Effector memory CD8-positive, alpha-beta T cell (primary cell): ENCODE data around the gene KPNB1.

Source experiments
- ATAC-seq: fragments of 150-1000 bp; cut with Tn5 transposase; replicated peaks from 2 replicates; pipeline ENCODE4 v1.10.0; 2021; ENCODE audit warnings: mild to moderate bottlenecking, moderate library complexity
- DNase-seq, 3 experiments: peaks; one replicate each; pipeline ENCODE4 v3.0.0; 2021
- H3K27ac Mint-ChIP-seq, 2 donors: one replicate each; pipeline ENCODE4 v1.8.0; 2022; ENCODE audit warnings: mild to moderate bottlenecking in 2 of 2, mixed read lengths in 2 of 2, moderate library complexity in 2 of 2
- H3K27me3 Mint-ChIP-seq, 2 donors: one replicate each; pipeline ENCODE4 v1.8.0; 2022; ENCODE audit warnings: mixed read lengths in 2 of 2
- H3K36me3 Mint-ChIP-seq: one replicate; pipeline ENCODE4 v1.8.0; 2022; ENCODE audit warnings: mild to moderate bottlenecking, moderate library complexity, mixed read lengths; ENCODE audit not compliant: insufficient read depth
- H3K4me1 Mint-ChIP-seq, 2 donors: one replicate each; pipeline ENCODE4 v1.8.0; 2022; ENCODE audit warnings: low read depth in 2 of 2, mixed read lengths in 2 of 2
- H3K4me3 Mint-ChIP-seq, 2 donors: one replicate each; pipeline ENCODE4 v1.8.0; 2022; ENCODE audit warnings: mild to moderate bottlenecking in 2 of 2, mixed read lengths in 2 of 2, moderate library complexity in 2 of 2
- H3K9me3 Mint-ChIP-seq, 2 donors: one replicate each; pipeline ENCODE4 v1.8.0; 2022; ENCODE audit warnings: mixed read lengths in 2 of 2

KPNB1 gene

GRCh38 chr17:47720196-47720595 lies 70.5 kb downstream of the KPNB1 start:
- Mint-ChIP-seq H3K36me3 (peaks cover 6% of the 10 kb centered on the region), H3K9me3 (no peaks in the 10 kb centered on the region), H3K27ac (peak overlapping the region; percentile 78 to 79), H3K4me1 (peaks cover 70 to 73% of the 10 kb centered on the region in 2 donors), H3K27me3 (no peaks in the 10 kb centered on the region), H3K4me3 (peak overlapping the region; percentile 67 to 78)
- no peak for DNase-seq
- ATAC-seq = no peak

GRCh38 chr17:47720754-47721533 lies 71.2 kb downstream of the KPNB1 start:
- H3K4me3 Mint-ChIP-seq = peak overlapping the region; percentile 67 to 78

GRCh38 chr17:47721725-47722124 lies 72.0 kb downstream of the KPNB1 start:
- Mint-ChIP-seq H3K27me3 (no peaks in the 10 kb centered on the region), H3K27ac (peak overlapping the region; percentile 78 to 79), H3K9me3 (no peaks in the 10 kb centered on the region), H3K36me3 (peaks cover 5% of the 10 kb centered on the region), H3K4me1 (peaks cover 68 to 70% of the 10 kb centered on the region in 2 donors), H3K4me3 (peak overlapping the region; percentile 67 to 78)
- ATAC-seq (no peak), DNase-seq (no peak)

More at GRCh38 chr17:47720754-47721533, 71.2 kb downstream of the KPNB1 start:
- Mint-ChIP-seq H3K4me1 (peaks cover 68% of the 10 kb centered on the region in 2 donors), H3K27me3 (no peaks in the 10 kb centered on the region), H3K27ac (peak overlapping the region; percentile 78 to 79), H3K9me3 (no peaks in the 10 kb centered on the region), H3K36me3 (peaks cover 5% of the 10 kb centered on the region)
- DNase-seq (peak; percentile 57 to 68 (median 57)), ATAC-seq (peak; percentile 72)

GRCh38 chr17:47724705-47725104 lies 75.0 kb downstream of the KPNB1 start:
- Mint-ChIP-seq H3K27ac (peak overlapping the region in 1 of 2 donors; percentile 90), H3K27me3 (no peaks in the 10 kb centered on the region), H3K36me3 (peaks cover 5% of the 10 kb centered on the region), H3K9me3 (no peaks in the 10 kb centered on the region), H3K4me3 (peak overlapping the region in 1 of 2 donors; percentile 10), H3K4me1 (peaks cover 61 to 64% of the 10 kb centered on the region in 2 donors)
- DNase-seq (no peak), ATAC-seq (no peak)

GRCh38 chr17:47725446-47726111 lies 75.9 kb downstream of the KPNB1 start:
- ATAC-seq = no peak
- no peak for DNase-seq
- Mint-ChIP-seq H3K27ac (peak overlapping the region in 1 of 2 donors; percentile 90), H3K9me3 (no peaks in the 10 kb centered on the region), H3K4me1 (peaks cover 59 to 62% of the 10 kb centered on the region in 2 donors), H3K36me3 (peaks cover 6% of the 10 kb centered on the region), H3K27me3 (no peaks in the 10 kb centered on the region), H3K4me3 (peak overlapping the region; percentile 27 to 57)

- Mint-ChIP-seq H3K27me3 (no peaks in the 10 kb centered on the region), H3K4me1 (peaks cover 55 to 64% of the 10 kb centered on the region in 2 donors), H3K27ac (peak overlapping the region; percentile 80 to 90), H3K36me3 (peaks cover 4% of the 10 kb centered on the region), H3K9me3 (no peaks in the 10 kb centered on the region), H3K4me3 (peak overlapping the region; percentile 24 to 57)
- DNase-seq = no peak
- no peak for ATAC-seq
Observed at GRCh38 chr17:47726796-47727703, 77.3 kb downstream of the KPNB1 start.

- Mint-ChIP-seq H3K4me1 (peaks cover 59 to 70% of the 10 kb centered on the region in 2 donors), H3K27ac (peak overlapping the region; percentile 80 to 90), H3K9me3 (no peaks in the 10 kb centered on the region), H3K27me3 (no peaks in the 10 kb centered on the region), H3K36me3 (peaks cover 5% of the 10 kb centered on the region), H3K4me3 (peak overlapping the region; percentile 48 to 99)
- no peak for ATAC-seq
- DNase-seq = no peak
Observed at GRCh38 chr17:47727704-47728036, 78.0 kb downstream of the KPNB1 start.

GRCh38 chr17:47728214-47728877 lies 78.6 kb downstream of the KPNB1 start:
- H3K36me3 Mint-ChIP-seq = peaks cover 11% of the 10 kb centered on the region
- peaks cover 61 to 73% of the 10 kb centered on the region in 2 donors for H3K4me1 Mint-ChIP-seq
- peak overlapping the region; percentile 48 to 99 for H3K4me3 Mint-ChIP-seq
- no peak for DNase-seq
- H3K9me3 Mint-ChIP-seq = no peaks in the 10 kb centered on the region
- H3K27ac Mint-ChIP-seq = peak overlapping the region; percentile 80 to 90
- H3K27me3 Mint-ChIP-seq = no peaks in the 10 kb centered on the region
- ATAC-seq = no peak

- DNase-seq (no peak), ATAC-seq (no peak)
- peaks cover 63 to 73% of the 10 kb centered on the region in 2 donors for H3K4me1 Mint-ChIP-seq
Observed at GRCh38 chr17:47729476-47729875, 79.8 kb downstream of the KPNB1 start.

GRCh38 chr17:47730681-47731080 lies 81.0 kb downstream of the KPNB1 start:
- DNase-seq (no peak), ATAC-seq (no peak)
- Mint-ChIP-seq H3K4me3 (peak overlapping the region; percentile 99), H3K27me3 (no peaks in the 10 kb centered on the region), H3K27ac (peak overlapping the region; percentile 91 to 98), H3K36me3 (peaks cover 31% of the 10 kb centered on the region), H3K9me3 (no peaks in the 10 kb centered on the region), H3K4me1 (peaks cover 65 to 77% of the 10 kb centered on the region in 2 donors)

More at GRCh38 chr17:47729476-47729875, 79.8 kb downstream of the KPNB1 start:
- peak overlapping the region; percentile 48 to 99 for H3K4me3 Mint-ChIP-seq
- H3K27ac Mint-ChIP-seq = peak overlapping the region; percentile 80 to 91
- no peaks in the 10 kb centered on the region for H3K27me3 Mint-ChIP-seq
- no peaks in the 10 kb centered on the region for H3K9me3 Mint-ChIP-seq
- peaks cover 19% of the 10 kb centered on the region for H3K36me3 Mint-ChIP-seq

- no peaks in the 10 kb centered on the region for H3K9me3 Mint-ChIP-seq
- H3K4me1 Mint-ChIP-seq = peaks cover 67 to 77% of the 10 kb centered on the region in 2 donors
- ATAC-seq (no peak), DNase-seq (no peak)
- H3K36me3 Mint-ChIP-seq = peaks cover 38% of the 10 kb centered on the region
- H3K27me3 Mint-ChIP-seq = no peaks in the 10 kb centered on the region
- peak overlapping the region; percentile 99 for H3K4me3 Mint-ChIP-seq
- peak overlapping the region; percentile 91 to 98 for H3K27ac Mint-ChIP-seq
Observed at GRCh38 chr17:47731396-47731795, 81.7 kb downstream of the KPNB1 start.

GRCh38 chr17:47732399-47733046 lies 82.8 kb downstream of the KPNB1 start:
- no peak for ATAC-seq
- peak overlapping the region; percentile 99 for H3K4me3 Mint-ChIP-seq
- DNase-seq = no peak
- H3K9me3 Mint-ChIP-seq = no peaks in the 10 kb centered on the region
- H3K27me3 Mint-ChIP-seq = no peaks in the 10 kb centered on the region
- peaks cover 66 to 77% of the 10 kb centered on the region in 2 donors for H3K4me1 Mint-ChIP-seq
- H3K36me3 Mint-ChIP-seq = peaks cover 48% of the 10 kb centered on the region
- peak overlapping the region; percentile 91 to 98 for H3K27ac Mint-ChIP-seq
